ENCODE measurements around the gene SHH.

DNA sequence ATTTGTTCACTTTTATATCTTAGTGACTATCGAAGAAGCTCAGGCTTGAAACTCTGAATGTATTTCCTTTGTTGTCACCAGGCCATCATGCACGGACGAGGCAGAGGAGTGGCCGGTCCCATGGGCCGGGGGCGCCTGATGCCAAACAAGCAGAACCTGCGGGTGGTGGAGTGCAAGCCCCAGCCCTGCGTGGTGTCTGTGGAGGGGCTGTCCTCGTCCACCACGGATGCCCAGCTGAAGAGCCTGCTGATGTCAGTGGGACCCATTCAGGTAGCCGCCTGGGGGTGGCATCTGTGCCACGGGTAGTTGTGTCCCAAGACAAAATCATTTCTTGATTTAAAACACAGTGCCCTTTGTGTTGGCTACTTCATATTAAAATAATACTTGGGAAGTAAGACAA lies 45.9 kb downstream of the SHH start:
- TF ChIP-seq POLR2A (IDR thresholded peaks at IDR 0.05) (no peak), POLR2AphosphoS5 (IDR thresholded peaks at IDR 0.05) (no peak)

Data from upper lobe of left lung (tissue), 4 donors.